Glutamatergic neuron (in vitro differentiated cells): ENCODE results near the gene IVNS1ABP. TPM values are rescaled to one million over a fixed set of nuclear protein-coding genes. Genes with fewer than 3 reads are reported as not detected.

Experiments used
- DNase-seq: peaks from one replicate; pipeline ENCODE4 v3.0.0; 2022
- H3K27ac Mint-ChIP-seq: one replicate; pipeline ENCODE4 v1.8.0; 2020; ENCODE audit warnings: mild to moderate bottlenecking, mixed read lengths, inconsistent platforms; ENCODE audit not compliant: unreplicated experiment
- H3K27me3 Mint-ChIP-seq: one replicate; pipeline ENCODE4 v1.8.0; 2020; ENCODE audit warnings: mild to moderate bottlenecking, moderate library complexity, mixed read lengths, inconsistent platforms; ENCODE audit not compliant: unreplicated experiment
- H3K36me3 Mint-ChIP-seq: one replicate; pipeline ENCODE4 v1.8.0; 2020; ENCODE audit warnings: mild to moderate bottlenecking, mixed read lengths, inconsistent platforms; ENCODE audit not compliant: unreplicated experiment
- H3K4me1 Mint-ChIP-seq: one replicate; pipeline ENCODE4 v1.8.0; 2020; ENCODE audit warnings: mild to moderate bottlenecking, low read depth, mixed read lengths, inconsistent platforms; ENCODE audit not compliant: unreplicated experiment
- H3K4me3 Mint-ChIP-seq: one replicate; pipeline ENCODE4 v1.8.0; 2020; ENCODE audit warnings: mild to moderate bottlenecking, mixed read lengths, inconsistent platforms; ENCODE audit not compliant: unreplicated experiment
- H3K9me3 Mint-ChIP-seq: one replicate; pipeline ENCODE4 v1.8.0; 2020; ENCODE audit warnings: mild to moderate bottlenecking, moderate library complexity, mixed read lengths, inconsistent platforms; ENCODE audit not compliant: unreplicated experiment
- total RNA-seq: library from RNA; stranded (reverse); fragmentation: NEBNext Ultra II Directional; extraction: Animal tissue kit (Norgen Biotek cat#: 25700); gene quantifications from one replicate; pipeline ENCODE4 v1.2.1, GENCODE V29; 2021; ENCODE audit not compliant: unreplicated experiment
- TF ChIP-seq, protein P1 (sequence below): fragments of 200-600 bp; sonication (generic); IDR thresholded peaks from one replicate; pipeline ENCODE4 v1.5.0; 2021; ENCODE audit not compliant: partially characterized antibody, unreplicated experiment

The IVNS1ABP gene
- total RNA-seq, 1 donor from 2014 or later, result 93.2 TPM

DNA sequence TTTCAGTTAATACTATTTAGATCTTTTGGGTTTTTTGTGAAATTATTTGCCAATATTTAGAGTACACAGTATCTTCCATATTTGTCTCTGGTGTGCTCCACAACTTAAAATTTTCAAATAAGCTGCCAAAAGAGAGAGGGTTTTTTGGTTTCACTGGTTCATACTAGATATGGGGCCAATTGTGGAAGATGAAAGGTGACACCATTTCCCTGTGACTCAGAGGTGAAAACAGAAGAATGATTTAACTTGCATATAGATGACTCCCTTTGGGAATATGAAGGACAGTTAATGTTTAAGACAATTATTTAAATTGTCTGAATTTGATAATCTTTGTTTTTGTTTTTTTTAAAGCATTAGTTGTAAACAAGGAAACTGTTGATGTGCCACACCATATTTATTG lies 37.5 kb downstream of the IVNS1ABP start:
- Mint-ChIP-seq H3K4me3 (no peak overlapping the region), H3K9me3 (no peaks in the 10 kb centered on the region), H3K27ac (no peak overlapping the region), H3K27me3 (no peaks in the 10 kb centered on the region), H3K4me1 (peaks cover 4% of the 10 kb centered on the region), H3K36me3 (no peaks in the 10 kb centered on the region)
- no peak for DNase-seq
- TF ChIP-seq, protein P1, sequence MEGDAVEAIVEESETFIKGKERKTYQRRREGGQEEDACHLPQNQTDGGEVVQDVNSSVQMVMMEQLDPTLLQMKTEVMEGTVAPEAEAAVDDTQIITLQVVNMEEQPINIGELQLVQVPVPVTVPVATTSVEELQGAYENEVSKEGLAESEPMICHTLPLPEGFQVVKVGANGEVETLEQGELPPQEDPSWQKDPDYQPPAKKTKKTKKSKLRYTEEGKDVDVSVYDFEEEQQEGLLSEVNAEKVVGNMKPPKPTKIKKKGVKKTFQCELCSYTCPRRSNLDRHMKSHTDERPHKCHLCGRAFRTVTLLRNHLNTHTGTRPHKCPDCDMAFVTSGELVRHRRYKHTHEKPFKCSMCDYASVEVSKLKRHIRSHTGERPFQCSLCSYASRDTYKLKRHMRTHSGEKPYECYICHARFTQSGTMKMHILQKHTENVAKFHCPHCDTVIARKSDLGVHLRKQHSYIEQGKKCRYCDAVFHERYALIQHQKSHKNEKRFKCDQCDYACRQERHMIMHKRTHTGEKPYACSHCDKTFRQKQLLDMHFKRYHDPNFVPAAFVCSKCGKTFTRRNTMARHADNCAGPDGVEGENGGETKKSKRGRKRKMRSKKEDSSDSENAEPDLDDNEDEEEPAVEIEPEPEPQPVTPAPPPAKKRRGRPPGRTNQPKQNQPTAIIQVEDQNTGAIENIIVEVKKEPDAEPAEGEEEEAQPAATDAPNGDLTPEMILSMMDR, result no peak

DNA sequence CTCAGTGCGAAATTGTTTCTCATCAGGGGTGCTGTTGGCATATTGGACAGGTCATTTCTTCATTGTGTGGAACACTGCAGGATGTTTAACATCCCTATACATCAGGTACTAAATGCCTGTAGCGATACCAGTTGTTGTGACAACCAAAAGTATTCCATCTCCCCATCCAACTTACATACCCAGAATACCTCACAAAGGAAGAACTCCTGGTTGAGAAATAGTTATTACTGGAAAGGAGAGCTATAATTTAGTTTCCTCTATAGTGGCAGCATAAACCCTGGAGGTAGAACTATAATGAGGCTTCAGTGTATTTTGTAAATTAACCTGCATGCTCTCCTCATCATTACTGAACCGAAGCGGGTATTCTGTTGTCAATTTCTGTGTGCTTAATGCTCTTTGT lies 45.1 kb downstream of the IVNS1ABP start:
- Mint-ChIP-seq H3K27ac (no peak overlapping the region), H3K4me3 (no peak overlapping the region), H3K27me3 (no peaks in the 10 kb centered on the region), H3K4me1 (no peaks in the 10 kb centered on the region), H3K36me3 (no peaks in the 10 kb centered on the region), H3K9me3 (no peaks in the 10 kb centered on the region)
- no peak for DNase-seq
- TF ChIP-seq, protein P1, result no peak

DNA sequence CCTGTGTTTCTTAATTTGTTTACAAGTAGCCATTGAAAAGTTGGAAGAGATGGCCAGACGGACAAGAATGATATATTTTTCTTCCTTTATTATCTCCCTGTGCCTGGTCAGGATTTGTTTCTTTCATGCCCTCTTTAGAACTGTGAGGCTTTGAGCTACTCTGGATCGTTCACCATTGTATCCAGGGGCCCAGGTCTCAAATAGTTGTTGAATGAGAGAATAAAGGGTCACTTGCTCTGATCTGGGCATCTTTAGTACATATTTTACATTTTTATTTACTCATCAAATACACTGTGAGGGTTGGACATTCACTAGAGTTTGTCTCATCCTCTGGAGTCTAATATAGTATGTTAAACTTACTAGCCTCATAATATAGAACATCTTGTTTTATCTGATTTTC lies 48.7 kb downstream of the IVNS1ABP start:
- no peak overlapping the region for H3K27ac Mint-ChIP-seq
- no peaks in the 10 kb centered on the region for H3K4me1 Mint-ChIP-seq
- DNase-seq, result no peak
- H3K27me3 Mint-ChIP-seq, result no peaks in the 10 kb centered on the region
- H3K36me3 Mint-ChIP-seq, result no peaks in the 10 kb centered on the region
- TF ChIP-seq, protein P1, result no peak
- no peaks in the 10 kb centered on the region for H3K9me3 Mint-ChIP-seq
- H3K4me3 Mint-ChIP-seq, result no peak overlapping the region

DNA sequence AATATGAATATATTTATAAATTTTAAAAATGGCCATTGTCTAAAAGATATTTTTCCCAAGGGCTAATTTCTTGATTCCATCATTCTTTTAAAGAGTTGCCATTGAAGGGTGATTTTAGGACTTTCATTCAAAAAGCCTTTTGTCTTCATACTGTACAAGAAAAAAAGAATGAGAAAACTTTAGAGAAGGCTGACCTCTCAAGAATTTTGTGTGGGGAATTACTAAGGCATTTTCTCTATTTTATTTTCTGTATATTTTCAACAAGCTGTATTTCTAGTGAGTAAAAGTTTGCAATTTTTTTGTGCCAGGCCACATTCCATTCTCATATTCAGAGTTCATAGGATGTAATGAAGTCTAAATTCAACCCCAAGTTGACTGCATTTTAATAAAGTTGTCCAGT lies 49.3 kb downstream of the IVNS1ABP start:
- DNase-seq, result no peak
- TF ChIP-seq, protein P1, result no peak
- no peaks in the 10 kb centered on the region for H3K4me1 Mint-ChIP-seq
- H3K27me3 Mint-ChIP-seq, result no peaks in the 10 kb centered on the region
- no peak overlapping the region for H3K4me3 Mint-ChIP-seq
- no peaks in the 10 kb centered on the region for H3K9me3 Mint-ChIP-seq
- no peak overlapping the region for H3K27ac Mint-ChIP-seq
- no peaks in the 10 kb centered on the region for H3K36me3 Mint-ChIP-seq

DNA sequence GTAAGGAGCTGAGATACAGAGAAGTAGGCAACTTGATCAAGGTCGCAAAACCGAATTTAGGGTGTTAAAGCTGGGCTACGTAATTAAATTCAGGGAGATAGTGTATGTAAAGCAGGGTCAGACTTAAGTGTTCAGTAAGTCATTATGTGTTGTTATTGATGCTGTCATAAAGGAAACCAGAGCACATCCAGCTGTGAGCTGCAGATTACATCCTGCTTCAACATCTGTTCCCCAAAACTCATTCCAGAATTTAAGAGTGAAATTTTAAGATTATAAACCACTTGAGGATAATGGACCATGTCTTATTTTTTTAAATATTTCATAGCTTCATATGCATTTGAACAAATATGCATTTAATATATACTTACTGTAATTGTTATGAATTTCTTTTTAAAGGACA lies 49.7 kb downstream of the IVNS1ABP start:
- Mint-ChIP-seq H3K4me1 (no peaks in the 10 kb centered on the region), H3K27me3 (no peaks in the 10 kb centered on the region), H3K9me3 (no peaks in the 10 kb centered on the region), H3K27ac (no peak overlapping the region), H3K36me3 (no peaks in the 10 kb centered on the region), H3K4me3 (no peak overlapping the region)
- DNase-seq, result no peak
- TF ChIP-seq, protein P1, result no peak
